ENCODE results near the gene RIF1.

- TF ChIP-seq CTCF (conservative IDR thresholded peaks at IDR 0.05; ENCODE audit: low read depth, low read length): no peak
- TF ChIP-seq EZH2 (IDR thresholded peaks at IDR 0.05; ENCODE audit: low read length, unreplicated experiment): no peak
Observed at GRCh38 chr2:151405376-151405775, 4.3 kb upstream of the RIF1 start.

All from PC-3 (cell line).